ENCODE results near the gene ZFYVE9. TPM values are rescaled to one million over a fixed set of nuclear protein-coding genes. Genes with fewer than 3 reads are reported as not detected.
"Not testable (repeated sequence)": the region's sequence is repeated elsewhere in the genome, so short reads cannot be mapped to it uniquely, and the experiment has no call there.

Gene ZFYVE9
- total and polyA plus RNA-seq, 3 donors from 2014 or later = 31.5 to 51.3 (median 32.5) TPM

GRCh38 chr1:52145137-52145536, 3.2 kb downstream of the ZFYVE9 start:
- DNase-seq = no peak
- H3K4me1 ChIP-seq = peaks cover 6% of the 10 kb centered on the region
- H3K9me3 ChIP-seq = no peaks in the 10 kb centered on the region
- H3K27me3 ChIP-seq = no peaks in the 10 kb centered on the region
- no peak overlapping the region for H3K27ac ChIP-seq
- H3K36me3 ChIP-seq (ENCODE audit: low read depth, missing control alignments) = no peaks in the 10 kb centered on the region
- 64 to 65% methylated on average over 2 of the region's 2 CpGs for WGBS, 2 donors
- H3K4me3 ChIP-seq = no peak overlapping the region
- intact Hi-C loops (cut with DNase I; ENCODE audit: low total_unique reads) = loop anchor here (10.0 kb wide), 1 partner anchor 150 kb away; no protein-coding TSS in a partner anchor
- TF ChIP-seq CTCF (IDR thresholded peaks at IDR 0.05) (no peak), POLR2A (IDR thresholded peaks at IDR 0.05) (no peak)

- H3K4me3 ChIP-seq; H3K27ac ChIP-seq; DNase-seq; H3K36me3 ChIP-seq (ENCODE audit: low read depth, missing control alignments); H3K4me1 ChIP-seq; H3K27me3 ChIP-seq; intact Hi-C loops (cut with DNase I; ENCODE audit: low total_unique reads); H3K9me3 ChIP-seq: not testable (repeated sequence)
- 87 to 91% methylated on average over 11 of the region's 11 CpGs for WGBS, 2 donors
Measured at GRCh38 chr1:52150445-52150844, 8.6 kb downstream of the ZFYVE9 start.

- intact Hi-C loops (cut with DNase I; ENCODE audit: low total_unique reads) = no loop called here
- no peak overlapping the region for H3K27ac ChIP-seq
- WGBS, 2 donors = 33 to 43% methylated on average over 1 of the region's 1 CpG
- no peaks in the 10 kb centered on the region for H3K9me3 ChIP-seq
- H3K36me3 ChIP-seq (ENCODE audit: low read depth, missing control alignments) = no peaks in the 10 kb centered on the region
- TF ChIP-seq POLR2A (IDR thresholded peaks at IDR 0.05) = no peak
- no peak for TF ChIP-seq CTCF (IDR thresholded peaks at IDR 0.05)
- no peak overlapping the region for H3K4me3 ChIP-seq
- DNase-seq = no peak
- no peaks in the 10 kb centered on the region for H3K27me3 ChIP-seq
- H3K4me1 ChIP-seq = no peaks in the 10 kb centered on the region
Measured at GRCh38 chr1:52150946-52151345, 9.1 kb downstream of the ZFYVE9 start.

GRCh38 chr1:52152572-52152971, 10.7 kb downstream of the ZFYVE9 start:
- H3K4me3 ChIP-seq = no peak overlapping the region
- TF ChIP-seq POLR2A (IDR thresholded peaks at IDR 0.05) = no peak
- TF ChIP-seq CTCF (IDR thresholded peaks at IDR 0.05) = no peak
- no peak overlapping the region for H3K27ac ChIP-seq
- no peaks in the 10 kb centered on the region for H3K36me3 ChIP-seq (ENCODE audit: low read depth, missing control alignments)
- no peak for DNase-seq
- WGBS, 2 donors = 88 to 97% methylated on average over 2 of the region's 2 CpGs
- no peaks in the 10 kb centered on the region for H3K4me1 ChIP-seq
- no peaks in the 10 kb centered on the region for H3K27me3 ChIP-seq
- intact Hi-C loops (cut with DNase I; ENCODE audit: low total_unique reads) = no loop called here
- H3K9me3 ChIP-seq = no peaks in the 10 kb centered on the region

- no peak for DNase-seq
- no peaks in the 10 kb centered on the region for H3K4me1 ChIP-seq
- H3K27ac ChIP-seq = no peak overlapping the region
- intact Hi-C loops (cut with DNase I; ENCODE audit: low total_unique reads) = no loop called here
- H3K36me3 ChIP-seq (ENCODE audit: low read depth, missing control alignments) = no peaks in the 10 kb centered on the region
- no peaks in the 10 kb centered on the region for H3K9me3 ChIP-seq
- no peak for TF ChIP-seq POLR2A (IDR thresholded peaks at IDR 0.05)
- TF ChIP-seq CTCF (IDR thresholded peaks at IDR 0.05) = no peak
- H3K4me3 ChIP-seq = no peak overlapping the region
- H3K27me3 ChIP-seq = no peaks in the 10 kb centered on the region
Measured at GRCh38 chr1:52153010-52153409, 11.1 kb downstream of the ZFYVE9 start.

Data from testis (tissue), 3 donors.